HTR-8/SVneo (cell line): Measurements from ENCODE around the gene SFXN1.
"Not testable (repeated sequence)": the region's sequence is repeated elsewhere in the genome, so short reads cannot be mapped to it uniquely, and the experiment has no call there.

Experiments
- DNase-seq: peaks from one replicate; pipeline ENCODE4 v3.0.0; 2011; ENCODE audit warnings: low spot score, mixed read lengths; ENCODE audit not compliant: insufficient read length
- FAIRE-seq: peaks from 2 replicates; lab custom pipeline; 2011; peaks lifted over from hg19 to GRCh38; lab: Jason Lieb, UNC

Gene SFXN1

DNA sequence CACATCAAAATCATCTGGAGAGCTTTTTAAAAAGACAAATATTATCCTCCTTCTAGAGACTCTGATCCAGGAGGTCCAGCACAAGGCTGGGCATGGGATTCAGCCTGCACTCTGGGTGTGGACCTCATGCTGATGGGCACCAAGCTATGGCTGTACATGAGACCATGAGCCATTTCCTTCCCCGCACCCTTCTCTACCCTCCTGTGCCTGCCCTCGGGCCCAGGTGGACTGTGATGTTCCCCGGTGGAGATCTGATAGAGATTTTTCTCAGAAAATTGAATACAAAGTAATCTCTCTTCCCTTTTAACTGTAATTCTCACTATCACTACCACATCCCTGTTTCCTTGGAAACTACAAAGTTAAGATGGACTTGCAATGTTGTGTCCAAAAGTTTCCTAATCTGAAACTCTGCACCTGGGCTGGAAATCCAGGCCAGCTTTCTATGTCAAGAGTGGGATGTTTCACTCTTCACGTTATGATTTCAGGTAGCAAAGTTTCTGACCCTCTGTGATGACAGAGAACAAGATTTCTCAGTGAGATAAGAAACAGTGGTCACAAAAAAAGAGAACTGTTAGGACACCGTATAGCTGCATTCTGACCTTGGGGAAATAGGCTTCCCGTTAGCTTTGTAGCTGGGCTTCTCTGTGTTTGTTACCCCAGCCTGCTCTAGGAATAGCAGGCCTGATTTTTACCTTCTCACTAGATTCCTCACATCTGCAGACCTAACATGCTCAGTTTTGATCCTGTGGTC is 11.5 kb downstream of the SFXN1 start:
- no peak for FAIRE-seq
- no peak for DNase-seq

DNA sequence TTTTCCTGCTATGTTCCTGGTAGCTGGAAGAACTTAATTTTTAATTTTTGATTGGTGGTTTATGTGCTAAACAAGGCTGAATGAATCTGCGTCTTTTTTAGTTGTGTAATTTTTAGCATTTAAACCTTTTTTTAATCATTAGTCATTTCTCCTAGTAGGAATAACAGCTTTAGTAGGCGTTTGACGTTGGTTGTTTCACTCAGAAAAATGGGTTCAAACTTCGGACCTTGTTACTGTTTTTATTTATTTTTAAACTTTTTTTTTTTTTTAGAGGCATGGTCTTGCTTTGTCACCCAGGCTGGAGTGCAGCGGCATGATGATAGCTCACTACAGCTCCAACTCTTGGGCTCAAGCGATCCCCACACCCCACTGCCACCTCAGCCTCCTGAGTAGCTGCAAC is 12.9 kb downstream of the SFXN1 start:
- no peak for FAIRE-seq
- DNase-seq, result no peak

DNA sequence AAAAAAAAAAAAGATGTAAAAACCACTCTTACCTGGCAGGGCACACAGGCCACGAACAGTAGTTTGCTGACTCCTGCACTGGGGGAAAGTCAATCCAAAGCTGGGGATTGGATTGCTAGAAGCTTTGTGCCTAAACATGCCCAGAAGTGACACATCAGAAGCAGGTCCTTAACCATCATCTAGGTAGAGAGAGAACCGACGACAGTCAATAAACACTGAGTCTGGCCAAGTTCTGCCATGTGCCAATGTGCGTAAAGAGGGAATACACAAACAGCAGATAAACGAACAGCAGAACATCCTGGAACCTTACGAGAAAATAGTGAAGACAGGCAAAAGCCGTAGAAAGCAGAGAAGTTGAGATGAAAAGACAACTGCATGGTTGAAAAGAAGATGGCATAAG is 14.9 kb downstream of the SFXN1 start:
- FAIRE-seq, result no peak
- no peak for DNase-seq

DNA sequence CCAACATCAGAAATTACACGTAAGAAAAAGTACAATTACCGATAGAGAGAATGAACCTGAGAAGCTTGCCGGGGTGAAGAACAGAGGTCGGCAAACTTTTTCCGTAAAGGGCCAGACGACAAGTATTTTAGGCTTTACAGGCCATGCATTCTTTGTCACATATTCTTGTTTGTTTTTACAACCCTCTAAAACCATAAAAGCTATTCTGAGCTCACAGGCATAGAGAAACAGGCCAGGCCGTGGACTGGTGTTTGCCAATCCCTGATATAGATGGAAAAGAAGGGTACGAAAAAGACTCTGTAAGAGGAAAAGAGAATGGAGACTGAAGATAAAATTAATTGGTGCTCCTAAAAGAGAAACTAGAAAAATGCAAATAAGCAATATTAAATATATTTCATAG is 15.4 kb downstream of the SFXN1 start:
- no peak for FAIRE-seq

DNA sequence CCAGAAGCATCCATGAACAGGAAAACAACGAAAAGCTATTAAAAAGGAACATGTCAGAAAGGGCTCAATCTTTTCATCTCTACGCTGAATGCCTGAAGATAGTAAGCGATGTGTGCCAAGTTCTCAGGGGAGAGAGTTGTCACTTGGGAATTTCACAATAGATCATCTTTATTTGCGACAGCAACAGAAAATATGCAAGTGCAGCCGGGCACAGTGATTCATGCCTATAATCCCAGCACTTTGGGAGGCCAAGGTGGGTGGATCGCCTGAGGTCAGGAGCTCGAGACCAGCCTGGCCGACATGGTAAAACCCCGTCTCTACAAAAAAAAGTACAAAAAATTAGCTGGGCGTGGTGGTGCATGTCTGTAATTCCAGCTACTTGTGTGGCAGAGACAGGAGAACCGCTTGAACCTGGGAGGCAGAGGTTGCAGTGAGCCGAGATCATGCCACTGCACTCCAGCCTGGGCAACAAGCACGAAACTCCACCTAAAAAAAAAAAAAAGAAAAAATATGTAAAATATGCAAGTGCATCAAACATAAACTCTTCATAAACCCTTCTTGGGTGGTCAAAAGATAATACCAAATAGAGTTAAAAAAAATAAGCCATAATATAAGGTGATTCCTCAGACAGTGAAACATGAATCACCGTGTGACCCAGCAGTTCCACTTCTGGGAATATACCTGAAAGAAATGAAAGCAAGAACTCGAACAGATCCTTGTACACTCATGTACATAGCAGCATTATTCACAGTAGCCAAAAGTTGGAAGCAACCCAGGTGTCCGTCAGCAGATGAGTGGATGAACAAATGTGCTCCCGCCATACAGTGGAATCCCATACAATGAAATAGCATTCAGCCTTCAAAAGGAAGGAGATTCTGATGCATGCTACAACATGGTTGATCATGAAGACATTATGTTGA is 16.2 kb downstream of the SFXN1 start:
- no peak for DNase-seq
- no peak for FAIRE-seq

More for the DNA sequence above, 15.4 kb downstream of the SFXN1 start:
- DNase-seq, result no peak

DNA sequence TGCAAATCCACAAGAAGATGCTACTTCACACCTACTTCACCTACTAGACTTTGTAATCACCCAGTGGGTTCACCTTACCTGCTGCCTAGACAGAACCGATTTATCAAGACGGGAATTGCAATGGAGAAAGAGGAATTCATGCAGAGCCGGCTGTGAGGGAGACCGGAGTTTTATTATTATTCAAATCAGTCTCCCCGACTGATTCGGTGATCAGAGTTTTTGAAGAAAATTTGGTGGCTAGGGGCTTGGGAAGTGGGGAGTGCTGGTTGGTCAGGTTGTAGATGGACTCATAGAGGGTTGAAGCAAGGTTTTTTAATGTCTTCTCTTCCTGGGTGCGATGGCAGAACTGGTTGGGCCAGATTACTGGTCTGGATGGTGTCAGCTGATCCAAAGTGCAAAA is 23.4 kb downstream of the SFXN1 start:
- FAIRE-seq (no peak), DNase-seq (no peak)

DNA sequence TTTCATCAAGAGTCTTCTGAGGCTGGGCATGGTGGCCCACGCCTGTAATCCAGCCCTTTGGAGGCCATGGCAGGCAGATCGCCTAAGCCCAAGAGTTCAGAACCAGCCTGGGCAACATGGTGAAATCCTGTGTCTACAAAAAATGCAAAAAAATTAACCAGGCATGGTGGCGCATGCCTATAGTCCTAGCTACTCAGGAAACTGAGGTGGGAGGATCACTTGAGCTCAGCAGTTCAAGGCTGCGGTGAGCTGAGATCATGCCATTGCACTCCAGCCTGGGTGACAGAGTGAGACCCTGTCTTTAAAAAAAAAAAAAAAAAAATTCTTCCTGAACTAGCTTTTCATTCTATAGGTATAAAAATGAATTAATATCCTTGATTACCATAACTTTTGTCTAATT is 29.3 kb downstream of the SFXN1 start:
- not testable (repeated sequence) for DNase-seq, FAIRE-seq

DNA sequence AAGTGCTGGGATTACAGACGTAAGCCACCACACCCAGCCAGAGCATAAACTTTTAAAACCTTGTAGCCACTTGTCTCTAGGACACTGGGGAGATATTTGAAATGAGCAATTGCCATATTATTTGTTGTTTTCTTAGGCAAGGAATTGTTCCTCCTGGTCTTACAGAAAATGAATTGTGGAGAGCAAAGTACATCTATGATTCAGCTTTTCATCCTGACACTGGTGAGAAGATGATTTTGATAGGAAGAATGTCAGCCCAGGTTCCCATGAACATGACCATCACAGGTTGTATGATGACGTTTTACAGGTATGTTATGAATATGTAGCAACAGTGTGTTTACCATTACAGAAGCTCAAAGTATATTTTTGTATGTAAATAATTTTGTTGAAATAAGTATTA is 30.5 kb downstream of the SFXN1 start:
- DNase-seq, result no peak
- FAIRE-seq, result no peak

DNA sequence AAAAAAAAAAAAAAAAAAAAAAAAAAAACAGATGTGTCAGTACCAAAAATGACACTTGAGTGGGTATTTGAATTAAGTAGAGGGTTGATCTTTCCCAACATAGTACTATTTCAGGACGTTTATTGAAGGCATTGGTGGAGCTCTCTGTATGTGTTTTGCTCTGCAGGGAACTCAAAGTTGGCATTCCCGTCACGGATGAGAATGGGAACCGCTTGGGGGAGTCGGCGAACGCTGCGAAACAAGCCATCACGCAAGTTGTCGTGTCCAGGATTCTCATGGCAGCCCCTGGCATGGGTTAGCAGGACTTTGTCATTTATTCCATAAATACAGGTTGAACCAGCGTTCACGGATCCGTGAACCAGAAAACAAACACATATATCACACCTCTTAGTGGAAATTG is 34.9 kb downstream of the SFXN1 start:
- no peak for FAIRE-seq
- no peak for DNase-seq

DNA sequence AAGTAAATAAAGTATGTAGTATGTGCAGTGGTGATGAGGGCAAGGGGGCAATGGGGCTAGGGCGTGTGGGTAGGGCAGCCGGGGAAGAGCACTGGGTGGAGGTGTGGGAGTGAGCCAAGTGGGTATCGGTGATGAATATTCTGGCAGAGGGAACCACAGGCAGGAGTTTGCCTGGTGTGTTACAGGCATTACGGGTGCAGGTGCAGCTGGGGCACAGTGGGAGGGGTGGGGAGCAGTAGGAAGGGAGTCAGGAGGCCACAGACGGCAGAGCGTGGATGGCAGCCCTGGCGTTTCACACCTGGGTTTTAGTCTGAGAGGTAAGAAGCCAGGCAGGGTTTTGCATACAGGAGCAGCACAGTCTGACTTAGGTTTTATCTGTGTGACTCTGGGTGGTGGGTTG is 35.4 kb downstream of the SFXN1 start:
- FAIRE-seq, result no peak
- no peak for DNase-seq

DNA sequence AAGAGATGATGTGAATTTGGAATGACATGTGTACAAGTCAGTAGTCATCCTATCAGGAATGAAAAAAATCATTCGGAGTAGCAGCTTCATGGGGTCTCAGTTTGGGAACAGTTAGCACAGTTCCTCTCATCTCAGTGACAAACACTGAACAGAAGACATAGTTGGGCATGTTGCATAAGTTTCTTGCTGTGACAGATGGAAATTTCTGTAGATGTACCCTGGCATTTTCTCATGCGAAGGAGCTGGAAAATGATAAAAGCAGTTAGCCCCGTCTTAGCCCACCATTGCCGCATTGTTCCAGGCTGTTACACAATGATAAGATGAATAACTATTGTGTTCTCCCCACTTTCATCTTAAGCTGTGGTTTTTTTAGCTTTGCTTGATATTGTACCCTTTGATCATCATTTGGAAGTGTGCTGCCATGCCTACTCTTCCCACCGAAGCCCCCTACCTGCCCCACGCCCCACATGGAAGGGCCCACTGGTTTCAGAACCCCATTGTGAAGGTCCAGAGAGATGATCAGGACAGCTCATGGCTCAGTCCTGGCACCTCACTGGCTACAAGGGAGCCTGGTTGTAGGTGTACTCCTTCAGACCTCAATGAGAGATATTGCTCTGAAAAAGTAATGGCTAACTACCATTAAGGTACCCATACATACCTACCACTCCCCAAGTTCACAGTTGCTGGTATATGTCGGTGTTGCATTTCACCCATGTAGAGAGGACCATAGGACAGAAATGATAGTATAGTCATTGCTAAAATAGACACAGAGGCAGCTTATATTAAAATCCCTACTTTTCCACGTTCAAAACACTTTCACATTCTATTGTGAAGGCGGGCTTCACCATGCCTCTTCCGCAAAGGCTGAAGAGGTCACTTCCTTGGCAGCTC is 38.8 kb downstream of the SFXN1 start:
- DNase-seq (no peak), FAIRE-seq (no peak)

DNA sequence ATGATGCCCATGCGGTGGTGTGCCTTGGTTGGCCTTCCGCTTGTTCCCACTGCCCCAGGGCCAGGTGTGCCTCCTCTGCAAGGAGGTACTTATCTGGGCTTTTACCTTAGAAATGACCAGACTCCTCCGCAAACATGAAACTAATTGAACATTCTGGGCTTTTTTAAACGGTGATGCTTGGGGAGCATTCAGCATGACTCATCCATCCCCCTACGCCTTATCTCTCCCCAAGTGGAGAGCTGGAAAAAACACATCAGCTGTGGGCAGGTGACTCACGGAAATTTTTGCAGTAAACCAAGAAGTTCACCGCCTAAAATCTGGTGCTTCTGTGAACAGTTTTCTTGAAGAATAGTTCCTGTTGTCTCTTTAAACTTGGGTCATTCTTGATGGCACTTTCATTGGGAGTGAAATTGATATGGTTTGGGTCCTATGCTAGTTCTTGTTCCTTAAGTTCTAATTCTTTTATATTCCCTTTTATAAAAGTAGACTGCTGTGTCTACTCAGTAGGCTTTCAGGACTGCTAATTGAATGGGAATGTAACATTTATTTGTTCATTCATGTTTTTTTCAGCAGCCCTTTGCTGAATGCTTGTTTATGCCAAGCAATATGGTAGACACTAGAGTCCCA is 39.6 kb downstream of the SFXN1 start:
- FAIRE-seq, result no peak
- peak; percentile 56 for DNase-seq

DNA sequence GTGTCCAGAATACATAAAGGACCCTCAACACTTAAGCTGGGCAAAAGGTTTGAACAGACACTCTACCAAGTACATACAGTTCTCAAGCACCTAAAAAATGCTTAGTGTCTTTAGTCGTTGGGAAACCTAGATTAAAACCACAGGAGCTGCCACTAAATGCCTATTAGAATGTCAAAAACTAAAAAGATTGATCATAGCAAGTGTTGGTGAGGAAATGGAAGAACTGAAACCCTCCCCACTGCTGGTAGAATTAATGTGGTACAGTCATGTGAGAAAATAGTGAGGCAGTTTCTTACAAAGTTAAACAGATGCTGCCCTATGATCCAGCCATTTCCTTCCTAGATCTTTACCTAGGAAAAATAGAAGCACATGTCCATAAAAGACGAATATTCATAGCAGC is 40.6 kb downstream of the SFXN1 start:
- FAIRE-seq (no peak), DNase-seq (no peak)

DNA sequence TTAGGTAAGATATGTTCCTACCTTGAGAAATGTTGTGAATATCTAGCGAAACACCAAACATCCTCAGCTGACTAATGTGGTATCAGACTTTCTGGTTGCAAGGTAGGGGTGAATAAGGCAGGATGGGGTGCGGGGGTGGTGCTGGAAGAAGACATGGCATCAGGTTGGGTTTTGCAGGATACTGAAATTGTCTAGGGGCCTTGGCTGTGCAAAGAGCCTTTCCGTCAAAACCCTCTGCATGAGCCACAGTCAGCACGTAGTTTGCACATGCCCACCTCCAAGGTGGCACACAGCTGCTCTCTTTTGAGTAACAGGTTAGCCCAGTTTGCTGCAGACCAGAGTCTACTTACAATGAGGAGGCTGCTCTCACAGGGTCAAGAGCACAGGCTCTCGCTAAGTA is 42.0 kb downstream of the SFXN1 start:
- no peak for FAIRE-seq

DNA sequence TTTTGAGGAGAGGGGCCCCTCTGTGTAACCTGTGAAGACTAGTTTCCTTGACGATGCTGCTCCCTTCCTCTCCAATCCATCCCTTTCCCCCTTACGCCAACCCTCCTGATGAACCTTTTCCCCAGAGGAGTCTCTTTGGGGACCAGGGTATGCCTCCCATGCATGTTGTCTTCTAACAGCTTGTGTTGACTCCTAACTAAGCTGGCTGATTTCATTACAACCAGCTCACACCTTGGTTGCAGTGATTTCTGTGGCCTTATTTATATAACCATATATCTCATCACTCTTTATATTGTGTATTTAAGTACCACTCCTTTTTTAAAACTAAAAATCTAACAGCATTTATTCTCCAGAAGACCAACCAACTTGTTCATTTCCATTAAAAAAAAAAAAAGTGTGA is 42.5 kb downstream of the SFXN1 start:
- DNase-seq (no peak), FAIRE-seq (no peak)

More for the DNA sequence above, 42.0 kb downstream of the SFXN1 start:
- DNase-seq, result no peak

DNA sequence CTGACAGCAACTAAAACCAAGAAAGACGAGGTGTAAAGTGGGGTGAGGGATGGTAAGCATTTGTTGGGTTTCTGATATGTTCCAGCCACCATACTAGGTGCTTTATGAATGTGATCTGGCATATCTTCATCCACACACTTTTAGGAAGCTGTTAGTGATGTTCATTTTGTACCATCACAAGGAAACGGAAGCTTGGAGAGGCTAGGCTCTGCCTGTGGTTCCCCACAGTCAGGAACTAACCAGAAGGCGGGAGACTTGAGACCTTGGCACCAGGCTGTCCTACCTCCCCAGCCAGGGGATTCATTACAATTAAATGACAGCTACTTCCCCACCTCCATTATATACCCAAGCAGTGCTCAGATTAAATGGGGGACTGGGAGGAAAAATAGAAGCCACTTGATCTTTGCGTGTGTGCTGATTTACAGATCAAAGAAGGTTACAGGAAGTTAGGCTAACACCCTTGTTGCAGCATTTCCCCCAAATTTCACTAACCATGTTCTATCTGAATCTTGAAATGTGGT is 43.0 kb downstream of the SFXN1 start:
- DNase-seq (no peak), FAIRE-seq (no peak)

DNA sequence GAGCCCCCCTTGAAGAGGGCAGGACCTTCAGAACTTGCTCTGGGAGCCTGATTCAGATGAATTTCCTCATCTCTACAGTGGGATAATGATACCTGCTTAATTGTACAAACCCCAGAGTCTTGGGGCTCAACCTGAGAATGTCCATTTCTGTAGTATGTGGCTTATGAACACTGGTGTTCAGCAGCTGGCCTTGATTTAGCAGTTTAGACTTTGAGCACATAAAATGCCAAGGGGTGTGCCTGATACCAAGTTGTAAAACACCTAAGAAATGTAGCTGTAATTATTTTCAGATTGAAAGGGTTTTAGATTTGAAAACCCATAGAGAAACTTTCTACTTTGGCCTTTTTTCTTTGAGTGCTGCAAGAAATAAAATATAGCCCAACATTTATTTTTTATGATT is 44.9 kb downstream of the SFXN1 start:
- no peak for FAIRE-seq

DNA sequence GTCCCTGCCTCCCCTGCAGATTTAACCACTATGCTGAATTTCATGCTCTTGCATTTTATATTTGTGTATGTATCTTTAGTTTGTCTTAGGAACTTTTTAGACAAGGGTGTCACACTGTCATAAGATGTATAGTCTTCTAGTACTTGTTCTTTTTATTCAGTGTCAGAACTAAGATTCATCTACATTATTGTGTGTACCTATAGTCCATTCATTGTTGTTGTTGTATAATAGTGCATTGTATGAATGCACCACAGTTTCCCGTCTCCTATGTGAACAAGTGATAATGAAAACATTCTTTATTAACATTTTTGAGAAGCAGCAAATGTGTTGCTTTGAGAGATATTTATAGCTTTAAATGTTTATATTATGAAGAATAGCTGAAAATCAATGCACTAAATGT is 45.9 kb downstream of the SFXN1 start:
- DNase-seq, result no peak
- FAIRE-seq, result no peak

More for the DNA sequence above, 44.9 kb downstream of the SFXN1 start:
- DNase-seq, result no peak

DNA sequence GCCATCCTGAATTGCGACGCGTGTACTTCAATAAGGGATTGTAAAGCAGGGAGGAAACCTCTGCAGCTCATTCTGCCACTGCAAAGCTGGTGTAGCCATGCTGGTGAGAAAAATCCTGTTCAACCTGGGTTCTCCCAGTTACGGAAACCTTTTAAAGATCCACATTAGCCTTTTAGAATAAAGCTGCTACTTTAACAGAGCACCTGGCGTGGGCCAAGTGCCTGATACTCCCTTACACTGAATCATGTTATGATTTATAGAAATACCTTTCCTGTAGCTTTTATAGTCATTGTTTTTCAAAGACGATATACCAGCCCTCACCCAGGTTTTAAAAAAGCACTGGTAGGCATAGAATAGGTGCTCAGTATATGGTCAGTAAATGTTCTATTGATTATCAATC is 48.3 kb downstream of the SFXN1 start:
- FAIRE-seq (no peak), DNase-seq (no peak)

DNA sequence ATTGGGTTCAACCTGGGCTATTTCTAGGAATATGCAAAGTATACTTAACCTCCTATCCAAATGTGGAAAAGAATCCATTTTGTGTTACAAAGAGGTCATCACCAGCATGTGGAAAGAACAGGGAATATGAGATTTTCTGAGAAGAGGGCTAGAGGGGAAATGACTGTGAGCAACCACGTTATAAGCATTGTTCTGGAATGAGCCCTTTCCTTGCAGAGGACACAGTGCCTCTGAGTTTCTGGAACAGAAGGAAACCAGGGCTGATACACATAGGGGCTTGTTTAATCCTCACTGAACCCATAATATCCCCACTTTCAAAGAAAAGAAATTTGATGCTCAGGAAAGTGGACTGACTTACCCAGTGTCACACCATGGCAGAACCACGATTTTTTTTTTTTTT is 53.0 kb downstream of the SFXN1 start:
- DNase-seq (no peak), FAIRE-seq (no peak)
